ACC112 (cell line): ENCODE data around the gene CACNG8.
"Not testable (repeated sequence)": the region's sequence is repeated elsewhere in the genome, so short reads cannot be mapped to it uniquely, and the experiment has no call there.

ENCODE experiments used
- H2AFZ ChIP-seq: fragments of 200-600 bp; sonication (generic); one replicate; pipeline ENCODE4 v1.6.0; 2017; ENCODE audit warnings: antibody characterized with exemption, low read length; ENCODE audit not compliant: unreplicated experiment
- H3K27ac ChIP-seq: fragments of 200-600 bp; sonication (generic); 2 replicates; pipeline ENCODE4 v1.5.1; 2014; ENCODE audit warnings: low read depth, mild to moderate bottlenecking, antibody characterized with exemption, low read length, moderate library complexity
- H3K27me3 ChIP-seq: fragments of 200-600 bp; sonication (generic); 2 replicates; pipeline ENCODE4 v1.6.1; 2014; ENCODE audit warnings: mild to moderate bottlenecking, antibody characterized with exemption, low read length, moderate library complexity, mixed read lengths; ENCODE audit not compliant: insufficient read depth
- H3K36me3 ChIP-seq: fragments of 200-600 bp; sonication (generic); 2 replicates; pipeline ENCODE4 v1.6.1; 2016; ENCODE audit warnings: mild to moderate bottlenecking, antibody characterized with exemption, low read length, moderate library complexity, mixed read lengths; ENCODE audit not compliant: insufficient read depth
- H3K4me1 ChIP-seq: fragments of 200-600 bp; sonication (generic); one replicate; pipeline ENCODE4 v1.6.1; 2016; ENCODE audit warnings: low read length, mixed read lengths; ENCODE audit not compliant: insufficient read depth, unreplicated experiment, control insufficient read depth
- H3K4me3 ChIP-seq: fragments of 200-600 bp; sonication (generic); 2 replicates; pipeline ENCODE4 v1.5.1; 2014; ENCODE audit warnings: mild to moderate bottlenecking, low read depth, low read length
- H3K79me2 ChIP-seq: fragments of 200-600 bp; sonication (generic); one replicate; pipeline ENCODE4 v1.6.0; 2016; ENCODE audit warnings: low read length; ENCODE audit not compliant: control insufficient read depth, unreplicated experiment, insufficient read depth

Gene CACNG8

DNA sequence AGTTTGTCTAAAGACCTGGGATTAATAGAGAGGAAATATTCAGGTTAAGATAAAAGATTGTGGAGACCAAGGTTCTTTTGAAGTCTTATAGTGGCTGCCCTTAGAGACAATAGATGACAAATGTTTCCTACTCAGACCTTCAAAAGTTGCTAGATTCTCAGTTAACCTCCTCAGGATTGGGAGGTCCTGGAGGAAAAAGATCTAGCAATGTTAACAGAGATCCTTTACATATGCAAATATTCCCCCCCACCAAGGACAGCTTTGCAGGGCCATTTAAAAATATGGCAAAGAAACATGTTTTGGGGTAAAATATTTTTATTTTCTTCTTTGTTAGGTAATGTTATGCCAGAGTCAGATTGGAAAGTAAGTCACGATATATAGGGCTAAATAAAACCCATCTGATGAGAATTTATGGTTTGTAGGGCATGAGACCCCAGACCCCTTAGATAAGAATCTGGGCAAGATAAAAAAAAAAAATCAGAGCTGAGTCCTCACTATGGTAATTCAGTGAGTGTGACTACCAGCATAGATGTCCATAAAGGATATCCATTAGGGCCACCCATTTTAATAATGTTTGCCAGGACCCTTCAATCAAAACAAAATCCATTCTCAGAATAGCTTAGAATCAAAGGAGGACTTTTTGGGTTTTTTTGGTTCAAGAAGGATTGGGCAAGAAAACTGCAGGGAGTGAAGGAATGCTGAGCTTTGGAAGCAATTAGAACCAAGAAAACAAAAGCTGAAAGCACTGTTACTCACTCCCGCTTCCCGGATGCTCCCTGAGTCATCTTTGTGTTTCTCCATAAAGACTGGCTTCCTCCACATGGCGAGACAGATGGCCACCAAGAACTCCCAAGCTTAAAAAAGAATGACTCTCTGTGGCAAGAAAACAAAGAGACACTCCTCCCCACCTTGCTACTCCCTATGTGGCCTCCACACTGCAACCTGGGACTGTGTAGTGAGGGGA lies 72.8 kb downstream of the CACNG8 start:
- Histone ChIP-seq H3K79me2 (no peaks in the 10 kb centered on the region), H3K27ac (peak overlapping the region; percentile 27; the same call in 1 of the 2 replicates), H2AFZ (no peak overlapping the region), H3K4me1 (peaks cover 9% of the 10 kb centered on the region), H3K27me3 (no peaks in the 10 kb centered on the region), H3K4me3 (no peak overlapping the region), H3K36me3 (no peaks in the 10 kb centered on the region)

- H3K27ac ChIP-seq, H3K79me2 ChIP-seq, H3K27me3 ChIP-seq, H3K4me1 ChIP-seq, H2AFZ ChIP-seq, H3K4me3 ChIP-seq, H3K36me3 ChIP-seq: not testable (repeated sequence)
Measured at GRCh38 chr19:54036542-54036941, 73.8 kb downstream of the CACNG8 start.
